HCT116 (cell line): ENCODE measurements around the gene HMGCS2. TPM values are rescaled to one million over a fixed set of nuclear protein-coding genes. Genes with fewer than 3 reads are reported as not detected.
"Not testable (repeated sequence)": the region's sequence is repeated elsewhere in the genome, so short reads cannot be mapped to it uniquely, and the experiment has no call there.

ENCODE experiments used
- ATAC-seq: fragments of 200-7000 bp; cut with Tn5 transposase; 2 replicates; pipeline ENCODE4 v1.9.1; 2020; ENCODE audit warnings: mild to moderate bottlenecking, moderate library complexity
- BruUV-seq: library from RNA; stranded (reverse); fragments of 400-500 nt; replicated peaks from 2 replicates; lab custom pipeline; 2021; lab: Mats Ljungman, UMichigan
- CTCF ChIA-PET: fragments of 300-600 bp; sonication (Branson Sonifier 250); formaldehyde crosslinking; loops from one replicate; lab custom pipeline; 2021; ENCODE audit warnings: antibody characterized with exemption; lab: Charles Lee
- POLR2A ChIA-PET: fragments of 300-600, 350-600 bp; sonication (Branson Sonifier 250); formaldehyde crosslinking; loops from one replicate; lab custom pipeline; 2021; ENCODE audit warnings: antibody characterized with exemption; lab: Charles Lee
- RAD21 ChIA-PET, 2 experiments: fragments of 300-600 bp; sonication (Branson Sonifier 250); formaldehyde crosslinking; loops; one replicate each; lab custom pipeline; 2023; ENCODE audit warnings: low total read pairs in 2 of 2; ENCODE audit not compliant: uncharacterized antibody in 2 of 2, unreplicated experiment in 2 of 2, low non-redundant PET in 1 of 2; lab: Charles Lee
- DNase-seq: peaks from one replicate; pipeline ENCODE4 v3.0.0-alpha.2; 2010; ENCODE audit warnings: low read depth, low spot score
- H2AFZ ChIP-seq: fragments of 200-600 bp; shearing (Covaris generic), sonication (generic); 2 replicates; pipeline ENCODE4 v1.6.1; 2017; ENCODE audit warnings: low read depth, mixed run types, mixed read lengths, antibody characterized with exemption, low read length; ENCODE audit not compliant: poor library complexity, severe bottlenecking
- H3K27ac ChIP-seq: 2 replicates; pipeline ENCODE4 v1.5.1; 2012; ENCODE audit warnings: low read depth, low read length
- H3K27me3 ChIP-seq: fragments of 200-600 bp; sonication (generic); 2 replicates; pipeline ENCODE4 v1.6.1; 2016; ENCODE audit warnings: mixed run types, low read length, mixed read lengths; ENCODE audit not compliant: insufficient read depth
- H3K36me3 ChIP-seq, 2 experiments: fragments of 200-500 bp in 1 of 2; fragments of 200-600 bp in 1 of 2; sonication (Bioruptor generic) in 1 of 2; sonication (generic) in 1 of 2; 2 replicates each; pipeline versions ENCODE4 v1.5.1 to v1.6.1; 2014 to 2016; ENCODE audit warnings: low read length in 2 of 2, inconsistent platforms in 1 of 2, mixed read lengths in 1 of 2, mixed run types in 1 of 2; ENCODE audit not compliant: insufficient read depth in 2 of 2, control insufficient read depth in 1 of 2
- H3K4me1 ChIP-seq, 2 experiments: fragments of 200-600 bp in 1 of 2; sonication (generic) in 1 of 2; 2 replicates each; pipeline versions ENCODE4 v1.5.1 to v1.6.1; 2012 to 2017; ENCODE audit warnings: low read length in 2 of 2, inconsistent platforms in 1 of 2, mild to moderate bottlenecking in 1 of 2, mixed read lengths in 1 of 2, mixed run types in 1 of 2, moderate library complexity in 1 of 2; ENCODE audit not compliant: insufficient read depth in 2 of 2, control insufficient read depth in 1 of 2
- H3K4me2 ChIP-seq: fragments of 200-600 bp; sonication (generic); 2 replicates; pipeline ENCODE4 v1.6.1; 2017; ENCODE audit warnings: mixed run types, low read length, mixed read lengths
- H3K4me3 ChIP-seq, 2 experiments: fragments of 200-600 bp in 1 of 2; sonication (generic) in 1 of 2; replicated peaks in 1 of 2; 2 replicates each; pipeline ENCODE4 v1.5.1; 2011 to 2016; ENCODE audit warnings: low read length in 2 of 2, control low read depth in 1 of 2, low read depth in 1 of 2, mild to moderate bottlenecking in 1 of 2, mixed read lengths in 1 of 2, mixed run types in 1 of 2
- H3K79me2 ChIP-seq: fragments of 200-600 bp; sonication (generic); 2 replicates; pipeline ENCODE4 v1.6.1; 2017; ENCODE audit warnings: mild to moderate bottlenecking, mixed run types, low read length, moderate library complexity, mixed read lengths; ENCODE audit not compliant: insufficient read depth
- H3K9ac ChIP-seq: fragments of 200-600 bp; sonication (generic); 2 replicates; pipeline ENCODE4 v1.6.1; 2016; ENCODE audit warnings: low read length, mixed read lengths
- H3K9me2 ChIP-seq: fragments of 200-600 bp; sonication (generic), shearing (Covaris generic); 2 replicates; pipeline ENCODE4 v1.6.1; 2017; ENCODE audit warnings: mixed run types, mild to moderate bottlenecking, moderate library complexity; ENCODE audit not compliant: insufficient read depth
- H3K9me3 ChIP-seq, 2 experiments: fragments of 200-500 bp in 1 of 2; fragments of 200-600 bp in 1 of 2; sonication (Bioruptor generic) in 1 of 2; sonication (generic) in 1 of 2; 2 replicates each; pipeline ENCODE4 v1.6.1; 2014 to 2017; ENCODE audit warnings: low read length in 2 of 2, mixed read lengths in 2 of 2, inconsistent platforms in 1 of 2, low read depth in 1 of 2, mild to moderate bottlenecking in 1 of 2, mixed run types in 1 of 2, moderate library complexity in 1 of 2; ENCODE audit not compliant: control insufficient read depth in 1 of 2, insufficient read depth in 1 of 2
- H4K20me1 ChIP-seq: fragments of 200-600 bp; sonication (generic), shearing (Covaris generic); 2 replicates; pipeline ENCODE4 v1.6.1; 2017; ENCODE audit warnings: mixed run types, mild to moderate bottlenecking, moderate library complexity; ENCODE audit not compliant: insufficient read depth
- CEBPB ChIP-seq: IDR thresholded peaks from 2 replicates; pipeline ENCODE4 v1.6.1; 2012; ENCODE audit warnings: low read depth
- EGR1 ChIP-seq: IDR thresholded peaks from 2 replicates; pipeline ENCODE4 v1.6.1; 2012; ENCODE audit warnings: low read depth
- EZH2phosphoT487 ChIP-seq: fragments of 200-600 bp; IDR thresholded peaks from 2 replicates; pipeline ENCODE4 v1.6.1; 2018; ENCODE audit warnings: antibody characterized with exemption, borderline replicate concordance
- TCF7L2 ChIP-seq: IDR thresholded peaks from 2 replicates; pipeline ENCODE4 v1.7.0; 2011; ENCODE audit warnings: borderline replicate concordance, inconsistent platforms; ENCODE audit not compliant: insufficient read depth, insufficient read length; ENCODE audit errors: extremely low read depth
- YY1 ChIP-seq: IDR thresholded peaks from 2 replicates; pipeline ENCODE4 v1.6.1; 2011; ENCODE audit warnings: low read length, low read depth, moderate library complexity, mild to moderate bottlenecking; ENCODE audit not compliant: insufficient replicate concordance; ENCODE audit errors: extremely low read depth
- ZNF274 ChIP-seq: fragments of 200-500 bp; sonication (Bioruptor generic); IDR thresholded peaks from 2 replicates; pipeline ENCODE4 v1.6.1; 2014; ENCODE audit warnings: mild to moderate bottlenecking, low read depth, low read length, inconsistent platforms
- intact Hi-C: fragments of 100-400 bp; cut with micrococcal nuclease; formaldehyde crosslinking; loops from 2 replicates; pipeline ENCODE4 v1.10.0; 2022
- total RNA-seq: library from RNA; stranded (reverse); gene quantifications from one replicate; pipeline ENCODE4 v1.2.1, GENCODE V29; 2021; ENCODE audit not compliant: unreplicated experiment
- TF ChIP-seq, protein P1 (sequence below): IDR thresholded peaks from 2 replicates; pipeline ENCODE4 v1.6.1; 2012; ENCODE audit warnings: low read depth
- TF ChIP-seq, protein P2 (sequence below): IDR thresholded peaks from 2 replicates; pipeline ENCODE4 v1.6.1; 2011; ENCODE audit warnings: mild to moderate bottlenecking, low read length, moderate library complexity; ENCODE audit not compliant: insufficient replicate concordance; ENCODE audit errors: extremely low read depth
- TF ChIP-seq, protein P3 (sequence below), 3 experiments: fragments of 200-600 bp in 1 of 3; sonication (generic) in 1 of 3; IDR thresholded peaks in 2 of 3; conservative IDR thresholded peaks in 1 of 3; 2 replicates each; pipeline ENCODE4 v1.5.1; 2012 to 2017; ENCODE audit warnings: low read depth in 2 of 3, low read length in 2 of 3, antibody characterized with exemption in 1 of 3, borderline replicate concordance in 1 of 3, control low read depth in 1 of 3, mild to moderate bottlenecking in 1 of 3, mixed read lengths in 1 of 3, mixed run types in 1 of 3, moderate library complexity in 1 of 3; ENCODE audit not compliant: insufficient read depth in 1 of 3

The HMGCS2 gene
- total RNA-seq, 1 experiment from 2014 or later, result 0.20 TPM

DNA sequence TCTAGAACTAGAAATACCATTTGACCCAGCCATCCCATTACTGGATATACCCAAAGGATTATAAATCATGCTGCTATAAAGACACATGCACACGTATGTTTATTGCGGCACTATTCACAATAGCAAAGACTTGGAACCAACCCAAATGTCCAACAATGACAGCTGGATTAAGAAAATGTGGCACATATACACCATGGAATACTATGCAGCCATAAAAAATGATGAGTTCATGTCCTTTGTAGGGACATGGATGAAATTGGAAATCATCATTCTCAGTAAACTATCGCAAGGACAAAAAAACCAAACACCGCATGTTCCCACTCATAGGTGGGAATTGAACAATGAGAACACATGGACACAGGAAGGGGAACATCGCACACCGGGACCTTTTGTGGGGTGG lies 62.1 kb downstream of the HMGCS2 start:
- H2AFZ ChIP-seq, BruUV-seq, H3K79me2 ChIP-seq, DNase-seq, H3K9me3 ChIP-seq, H3K4me3 ChIP-seq, H4K20me1 ChIP-seq, RAD21 ChIA-PET, H3K36me3 ChIP-seq, H3K4me2 ChIP-seq, intact Hi-C loops, H3K27ac ChIP-seq, POLR2A ChIA-PET, ATAC-seq, H3K4me1 ChIP-seq, CTCF ChIA-PET, H3K9ac ChIP-seq, H3K9me2 ChIP-seq, H3K27me3 ChIP-seq: not testable (repeated sequence)

DNA sequence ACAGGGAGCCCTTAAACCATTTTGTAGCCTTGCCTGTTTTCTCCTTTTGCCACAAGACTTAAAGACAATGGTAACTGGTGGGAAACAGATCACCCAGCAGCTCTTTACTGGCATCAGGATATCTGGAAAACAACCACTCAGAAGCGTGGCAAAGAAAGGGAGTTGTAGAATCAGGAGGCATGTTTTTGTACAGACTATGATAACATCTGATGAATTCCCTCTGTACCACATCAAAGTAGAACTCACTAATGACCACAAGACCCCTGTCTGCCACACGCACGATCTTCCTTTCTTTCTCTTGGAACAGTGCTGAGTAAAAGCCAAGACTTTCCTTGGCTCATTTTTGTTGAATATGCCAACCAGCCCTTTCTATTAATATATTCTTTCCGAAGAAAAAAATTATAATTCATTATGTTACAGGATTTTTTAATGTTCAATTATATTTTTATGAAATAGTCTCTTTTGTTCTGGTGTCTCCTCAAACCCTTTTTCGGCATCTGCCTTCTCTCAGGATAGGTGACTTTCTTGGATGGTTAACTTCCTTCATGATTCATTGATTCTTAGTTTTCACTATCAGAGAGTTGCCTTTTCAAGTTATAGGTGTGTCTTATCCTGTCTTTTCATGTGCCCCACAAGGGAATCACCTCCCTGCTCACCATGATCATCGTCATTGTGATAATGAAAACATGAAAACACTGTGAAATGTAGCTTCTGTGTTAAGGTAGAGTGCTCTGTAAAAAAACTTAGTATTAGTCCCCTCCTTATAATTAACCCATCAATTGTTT lies 64.8 kb downstream of the HMGCS2 start:
- RAD21 ChIA-PET, result no interaction called here
- H3K4me1 ChIP-seq, result no peaks in the 10 kb centered on the region
- H3K9me2 ChIP-seq, result no peaks in the 10 kb centered on the region
- no peaks in the 10 kb centered on the region for H3K27me3 ChIP-seq
- H3K36me3 ChIP-seq, result no peaks in the 10 kb centered on the region
- H3K27ac ChIP-seq, result no peak overlapping the region
- intact Hi-C loops, result no loop called here
- no peaks in the 10 kb centered on the region for H4K20me1 ChIP-seq
- H3K4me2 ChIP-seq, result no peak overlapping the region
- DNase-seq (no peak), ATAC-seq (no peak)
- CTCF ChIA-PET, result no interaction called here
- no peak overlapping the region for H3K4me3 ChIP-seq
- no peaks in the 10 kb centered on the region for H3K79me2 ChIP-seq
- POLR2A ChIA-PET, result interaction anchor here (1.5 kb wide), 1 partner anchor 8 kb away, joined by 8 read pairs; the partner anchor contains the start of gene PHGDH
- peaks cover 4 to 6% of the 10 kb centered on the region in 2 experiments; a peak in 2 of 4 replicates for H3K9me3 ChIP-seq
- no peak overlapping the region for H2AFZ ChIP-seq
- H3K9ac ChIP-seq, result no peak overlapping the region
- BruUV-seq, result no TSS peak
- no peak for TF ChIP-seq EGR1
- TF ChIP-seq, protein P1, sequence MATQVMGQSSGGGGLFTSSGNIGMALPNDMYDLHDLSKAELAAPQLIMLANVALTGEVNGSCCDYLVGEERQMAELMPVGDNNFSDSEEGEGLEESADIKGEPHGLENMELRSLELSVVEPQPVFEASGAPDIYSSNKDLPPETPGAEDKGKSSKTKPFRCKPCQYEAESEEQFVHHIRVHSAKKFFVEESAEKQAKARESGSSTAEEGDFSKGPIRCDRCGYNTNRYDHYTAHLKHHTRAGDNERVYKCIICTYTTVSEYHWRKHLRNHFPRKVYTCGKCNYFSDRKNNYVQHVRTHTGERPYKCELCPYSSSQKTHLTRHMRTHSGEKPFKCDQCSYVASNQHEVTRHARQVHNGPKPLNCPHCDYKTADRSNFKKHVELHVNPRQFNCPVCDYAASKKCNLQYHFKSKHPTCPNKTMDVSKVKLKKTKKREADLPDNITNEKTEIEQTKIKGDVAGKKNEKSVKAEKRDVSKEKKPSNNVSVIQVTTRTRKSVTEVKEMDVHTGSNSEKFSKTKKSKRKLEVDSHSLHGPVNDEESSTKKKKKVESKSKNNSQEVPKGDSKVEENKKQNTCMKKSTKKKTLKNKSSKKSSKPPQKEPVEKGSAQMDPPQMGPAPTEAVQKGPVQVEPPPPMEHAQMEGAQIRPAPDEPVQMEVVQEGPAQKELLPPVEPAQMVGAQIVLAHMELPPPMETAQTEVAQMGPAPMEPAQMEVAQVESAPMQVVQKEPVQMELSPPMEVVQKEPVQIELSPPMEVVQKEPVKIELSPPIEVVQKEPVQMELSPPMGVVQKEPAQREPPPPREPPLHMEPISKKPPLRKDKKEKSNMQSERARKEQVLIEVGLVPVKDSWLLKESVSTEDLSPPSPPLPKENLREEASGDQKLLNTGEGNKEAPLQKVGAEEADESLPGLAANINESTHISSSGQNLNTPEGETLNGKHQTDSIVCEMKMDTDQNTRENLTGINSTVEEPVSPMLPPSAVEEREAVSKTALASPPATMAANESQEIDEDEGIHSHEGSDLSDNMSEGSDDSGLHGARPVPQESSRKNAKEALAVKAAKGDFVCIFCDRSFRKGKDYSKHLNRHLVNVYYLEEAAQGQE, result no peak
- no peak for TF ChIP-seq ZNF274
- no peak for TF ChIP-seq CEBPB
- TF ChIP-seq TCF7L2, result no peak
- TF ChIP-seq, protein P2, sequence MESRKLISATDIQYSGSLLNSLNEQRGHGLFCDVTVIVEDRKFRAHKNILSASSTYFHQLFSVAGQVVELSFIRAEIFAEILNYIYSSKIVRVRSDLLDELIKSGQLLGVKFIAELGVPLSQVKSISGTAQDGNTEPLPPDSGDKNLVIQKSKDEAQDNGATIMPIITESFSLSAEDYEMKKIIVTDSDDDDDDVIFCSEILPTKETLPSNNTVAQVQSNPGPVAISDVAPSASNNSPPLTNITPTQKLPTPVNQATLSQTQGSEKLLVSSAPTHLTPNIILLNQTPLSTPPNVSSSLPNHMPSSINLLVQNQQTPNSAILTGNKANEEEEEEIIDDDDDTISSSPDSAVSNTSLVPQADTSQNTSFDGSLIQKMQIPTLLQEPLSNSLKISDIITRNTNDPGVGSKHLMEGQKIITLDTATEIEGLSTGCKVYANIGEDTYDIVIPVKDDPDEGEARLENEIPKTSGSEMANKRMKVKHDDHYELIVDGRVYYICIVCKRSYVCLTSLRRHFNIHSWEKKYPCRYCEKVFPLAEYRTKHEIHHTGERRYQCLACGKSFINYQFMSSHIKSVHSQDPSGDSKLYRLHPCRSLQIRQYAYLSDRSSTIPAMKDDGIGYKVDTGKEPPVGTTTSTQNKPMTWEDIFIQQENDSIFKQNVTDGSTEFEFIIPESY, result no peak
- TF ChIP-seq, protein P3, sequence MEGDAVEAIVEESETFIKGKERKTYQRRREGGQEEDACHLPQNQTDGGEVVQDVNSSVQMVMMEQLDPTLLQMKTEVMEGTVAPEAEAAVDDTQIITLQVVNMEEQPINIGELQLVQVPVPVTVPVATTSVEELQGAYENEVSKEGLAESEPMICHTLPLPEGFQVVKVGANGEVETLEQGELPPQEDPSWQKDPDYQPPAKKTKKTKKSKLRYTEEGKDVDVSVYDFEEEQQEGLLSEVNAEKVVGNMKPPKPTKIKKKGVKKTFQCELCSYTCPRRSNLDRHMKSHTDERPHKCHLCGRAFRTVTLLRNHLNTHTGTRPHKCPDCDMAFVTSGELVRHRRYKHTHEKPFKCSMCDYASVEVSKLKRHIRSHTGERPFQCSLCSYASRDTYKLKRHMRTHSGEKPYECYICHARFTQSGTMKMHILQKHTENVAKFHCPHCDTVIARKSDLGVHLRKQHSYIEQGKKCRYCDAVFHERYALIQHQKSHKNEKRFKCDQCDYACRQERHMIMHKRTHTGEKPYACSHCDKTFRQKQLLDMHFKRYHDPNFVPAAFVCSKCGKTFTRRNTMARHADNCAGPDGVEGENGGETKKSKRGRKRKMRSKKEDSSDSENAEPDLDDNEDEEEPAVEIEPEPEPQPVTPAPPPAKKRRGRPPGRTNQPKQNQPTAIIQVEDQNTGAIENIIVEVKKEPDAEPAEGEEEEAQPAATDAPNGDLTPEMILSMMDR (IDR thresholded peaks at IDR 0.05 in 2 of 3, conservative IDR thresholded peaks at IDR 0.05 in 1 of 3; ENCODE audit: borderline replicate concordance in 1 of 3, insufficient read depth in 1 of 3, low read depth in 2 of 3, low read length in 2 of 3), result no peak
- no peak for TF ChIP-seq YY1
- TF ChIP-seq EZH2phosphoT487, result no peak
